ENCODE measurements around the gene IL34. TPM values are rescaled to one million over a fixed set of nuclear protein-coding genes. Genes with fewer than 3 reads are reported as not detected.

Gene IL34
- total and polyA plus RNA-seq, 2 of the 8 experiments (the other 6 are each of a cell fraction or from before 2014, with no cell fraction given), result 4.6 to 5.6 TPM

DNA sequence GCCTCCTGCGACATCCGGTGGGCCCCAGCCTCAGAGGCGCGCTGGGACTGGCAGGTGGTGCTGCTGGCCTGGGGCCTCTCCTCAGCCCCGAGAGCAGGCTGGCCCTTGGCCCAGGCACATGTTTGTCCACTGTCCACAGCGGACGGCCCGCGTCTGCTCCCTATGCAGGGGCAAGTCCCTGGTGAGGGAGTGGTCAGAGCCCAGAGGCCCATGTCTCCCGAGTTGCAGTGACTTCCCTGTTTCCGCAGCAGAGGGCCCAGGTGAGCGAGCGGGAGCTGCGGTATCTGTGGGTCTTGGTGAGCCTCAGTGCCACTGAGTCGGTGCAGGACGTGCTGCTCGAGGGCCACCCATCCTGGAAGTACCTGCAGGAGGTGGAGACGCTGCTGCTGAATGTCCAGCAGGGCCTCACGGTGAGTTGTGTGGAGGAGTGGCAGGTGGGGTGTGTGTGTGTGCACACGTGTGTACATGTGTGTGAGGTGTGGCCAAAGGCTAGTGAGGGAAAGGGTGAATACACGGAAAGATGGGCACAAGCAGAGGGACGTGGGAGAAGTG, 10.4 kb downstream of the IL34 start:
- no peaks in the 10 kb centered on the region for H3K36me3 ChIP-seq (ENCODE audit: control insufficient read depth in 2 of 4, insufficient read depth in 4 of 4, low read length in 3 of 4)
- no peak overlapping the region for H3K4me3 ChIP-seq (ENCODE audit: extremely low read depth in 1 of 4, insufficient read depth in 2 of 4, low read depth in 3 of 4, low read length in 4 of 4)
- H4K20me1 ChIP-seq (replicated peaks in 1 of 2; ENCODE audit: control insufficient read depth in 1 of 2, insufficient read depth in 2 of 2, low read length in 2 of 2), result peaks cover 0 to 2% of the 10 kb centered on the region in 2 experiments
- H4K5ac ChIP-seq (ENCODE audit: insufficient read length, low read depth, low read length), result no peak overlapping the region
- POLR2A ChIA-PET (ENCODE audit: partially characterized antibody), result no interaction called here
- CTCF ChIA-PET (ENCODE audit: partially characterized antibody), result interaction anchor here (0.6 to 4.4 kb wide), 5 partner anchors 23 to 120 kb away, joined by 3 to 36 read pairs (median 4); no protein-coding TSS in a partner anchor
- H3K56ac ChIP-seq (replicated peaks; ENCODE audit: insufficient read length, low read depth, low read length), result no peak overlapping the region
- FAIRE-seq (no peak), DNase-seq (ENCODE audit: low read depth in 1 of 2, low spot score in 2 of 2) (no peak)
- no peak overlapping the region for H3K14ac ChIP-seq (ENCODE audit: insufficient read length)
- peaks cover 0 to 14% (median 7%) of the 10 kb centered on the region in 4 experiments; a peak in 6 of 7 replicates for H3K4me1 ChIP-seq (replicated peaks in 1 of 4; ENCODE audit: control insufficient read depth in 3 of 4, insufficient read depth in 4 of 4, low read length in 3 of 4)
- H3K27me3 ChIP-seq (replicated peaks in 1 of 4; ENCODE audit: control insufficient read depth in 3 of 4, extremely low read depth in 1 of 4, insufficient read depth in 3 of 4, low read length in 3 of 4), result no peaks in the 10 kb centered on the region; a peak in 2 of 7 replicates
- no peaks in the 10 kb centered on the region for H3K79me1 ChIP-seq (ENCODE audit: low read depth, low read length)
- H3K9ac ChIP-seq (replicated peaks in 1 of 4; ENCODE audit: extremely low read depth in 1 of 4, low read depth in 3 of 4, low read length in 3 of 4), result no peak overlapping the region
- no peak for TF ChIP-seq EZH2 (IDR thresholded peaks at IDR 0.05; ENCODE audit: low read depth, low read length, severe bottlenecking)
- peak; percentile 18 to 51; a peak in 3 of 4 replicates for TF ChIP-seq RAD21 (IDR thresholded peaks at IDR 0.05 in 1 of 2, conservative IDR thresholded peaks at IDR 0.05 in 1 of 2; ENCODE audit: low read depth in 2 of 2, low read length in 2 of 2)
- no peak for TF ChIP-seq KDM5A (IDR thresholded peaks at IDR 0.05; ENCODE audit: low read length)
- TF ChIP-seq, protein P1, sequence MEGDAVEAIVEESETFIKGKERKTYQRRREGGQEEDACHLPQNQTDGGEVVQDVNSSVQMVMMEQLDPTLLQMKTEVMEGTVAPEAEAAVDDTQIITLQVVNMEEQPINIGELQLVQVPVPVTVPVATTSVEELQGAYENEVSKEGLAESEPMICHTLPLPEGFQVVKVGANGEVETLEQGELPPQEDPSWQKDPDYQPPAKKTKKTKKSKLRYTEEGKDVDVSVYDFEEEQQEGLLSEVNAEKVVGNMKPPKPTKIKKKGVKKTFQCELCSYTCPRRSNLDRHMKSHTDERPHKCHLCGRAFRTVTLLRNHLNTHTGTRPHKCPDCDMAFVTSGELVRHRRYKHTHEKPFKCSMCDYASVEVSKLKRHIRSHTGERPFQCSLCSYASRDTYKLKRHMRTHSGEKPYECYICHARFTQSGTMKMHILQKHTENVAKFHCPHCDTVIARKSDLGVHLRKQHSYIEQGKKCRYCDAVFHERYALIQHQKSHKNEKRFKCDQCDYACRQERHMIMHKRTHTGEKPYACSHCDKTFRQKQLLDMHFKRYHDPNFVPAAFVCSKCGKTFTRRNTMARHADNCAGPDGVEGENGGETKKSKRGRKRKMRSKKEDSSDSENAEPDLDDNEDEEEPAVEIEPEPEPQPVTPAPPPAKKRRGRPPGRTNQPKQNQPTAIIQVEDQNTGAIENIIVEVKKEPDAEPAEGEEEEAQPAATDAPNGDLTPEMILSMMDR (IDR thresholded peaks at IDR 0.05; ENCODE audit: control extremely low read depth in 1 of 3, insufficient read depth in 1 of 3, low read depth in 1 of 3, low read length in 3 of 3), result peak; percentile 25 to 32 (median 31)
- no peak for TF ChIP-seq KDM4A (IDR thresholded peaks at IDR 0.05; ENCODE audit: low read depth, low read length, severe bottlenecking)
- H2BK5ac ChIP-seq (ENCODE audit: low read depth, low read length), result peak overlapping the region; percentile 39; the same call in 1 of the 2 replicates
- no peak overlapping the region; the same call in 1 of the 2 replicates for H2BK12ac ChIP-seq (ENCODE audit: low read depth, low read length)
- no peak overlapping the region; the same call in 1 of the 2 replicates for H4K8ac ChIP-seq (ENCODE audit: extremely low read depth, insufficient read depth, low read length)
- H2BK15ac ChIP-seq (ENCODE audit: low read length), result no peak overlapping the region
- no peak overlapping the region; the same call in 1 of the 2 replicates for H2AK5ac ChIP-seq (ENCODE audit: low read depth, low read length)
- H2AFZ ChIP-seq (ENCODE audit: low read length), result no peak overlapping the region
- H3K18ac ChIP-seq (ENCODE audit: extremely low read depth, low read length), result no peak overlapping the region
- WGBS, 2 experiments (ENCODE audit: extremely low coverage in 1 of 2, insufficient coverage in 1 of 2, insufficient read length in 1 of 2, insufficient replicate concordance in 2 of 2, low coverage in 1 of 2, low lambda C conversion rate in 2 of 2, missing lambda C conversion rate in 1 of 2), result 90% methylated on average over 21 of the region's 22 CpGs; no CpG with 5 or more reads in 1 of the 2 experiments
- no peak overlapping the region for H3K4ac ChIP-seq (replicated peaks; ENCODE audit: insufficient read length, low read depth, low read length)
- no peak overlapping the region for H2BK20ac ChIP-seq (ENCODE audit: low read length)
- no peak overlapping the region for H3K23ac ChIP-seq (ENCODE audit: insufficient read length)
- no peaks in the 10 kb centered on the region for H3K23me2 ChIP-seq (ENCODE audit: low read depth, low read length)
- H3K4me2 ChIP-seq (ENCODE audit: insufficient read depth in 1 of 2, low read depth in 2 of 2, low read length in 2 of 2), result no peak overlapping the region
- H4K91ac ChIP-seq (replicated peaks; ENCODE audit: insufficient read length, low read length), result no peak overlapping the region
- no peaks in the 10 kb centered on the region for H3K79me2 ChIP-seq (ENCODE audit: control insufficient read depth in 1 of 2, insufficient read depth in 2 of 2, low read length in 2 of 2)
- H3K27ac ChIP-seq (ENCODE audit: low read depth, low read length), result no peak overlapping the region
- H3K9me3 ChIP-seq (ENCODE audit: insufficient read depth in 2 of 2, low read depth in 1 of 2, low read length in 1 of 2), result no peaks in the 10 kb centered on the region
- H2BK120ac ChIP-seq (replicated peaks; ENCODE audit: low read depth, low read length), result no peak overlapping the region

Measured in H1 (cell line).